Measurements from ENCODE around the gene TPK1.

Gene TPK1

GRCh38 chr7:144735505-144736276 lies 100.2 kb downstream of the TPK1 start:
- no peak overlapping the region for H3K4me3 ChIP-seq (ENCODE audit: severe bottlenecking)
- no peak for TF ChIP-seq CTCF (IDR thresholded peaks at IDR 0.05; ENCODE audit: poor library complexity, severe bottlenecking)

GRCh38 chr7:144731661-144732351 lies 104.0 kb downstream of the TPK1 start:
- H3K4me1 ChIP-seq (ENCODE audit: insufficient read depth, poor library complexity, severe bottlenecking), result no peaks in the 10 kb centered on the region
- no peak for DNase-seq (ENCODE audit: low spot score)
- no peaks in the 10 kb centered on the region for H3K9me3 ChIP-seq (ENCODE audit: severe bottlenecking)
- H3K27ac ChIP-seq (ENCODE audit: poor library complexity, severe bottlenecking), result no peak overlapping the region
- no peak for TF ChIP-seq CTCF (IDR thresholded peaks at IDR 0.05; ENCODE audit: poor library complexity, severe bottlenecking)
- no peak for ATAC-seq (ENCODE audit: low read depth)
- no peaks in the 10 kb centered on the region for H3K36me3 ChIP-seq (ENCODE audit: low read depth)
- no peaks in the 10 kb centered on the region for H3K27me3 ChIP-seq (ENCODE audit: insufficient read depth, poor library complexity, severe bottlenecking)
- no peak overlapping the region for H3K4me3 ChIP-seq (ENCODE audit: severe bottlenecking)

More at GRCh38 chr7:144735505-144736276, 100.2 kb downstream of the TPK1 start:
- no peaks in the 10 kb centered on the region for H3K36me3 ChIP-seq (ENCODE audit: low read depth)
- H3K9me3 ChIP-seq (ENCODE audit: severe bottlenecking), result no peaks in the 10 kb centered on the region
- DNase-seq (ENCODE audit: low spot score), result no peak
- H3K27ac ChIP-seq (ENCODE audit: poor library complexity, severe bottlenecking), result no peak overlapping the region
- no peak for ATAC-seq (ENCODE audit: low read depth)
- peaks cover 3% of the 10 kb centered on the region for H3K27me3 ChIP-seq (ENCODE audit: insufficient read depth, poor library complexity, severe bottlenecking)
- no peaks in the 10 kb centered on the region for H3K4me1 ChIP-seq (ENCODE audit: insufficient read depth, poor library complexity, severe bottlenecking)

GRCh38 chr7:144730224-144730623 lies 105.6 kb downstream of the TPK1 start:
- no peak for TF ChIP-seq CTCF (IDR thresholded peaks at IDR 0.05; ENCODE audit: poor library complexity, severe bottlenecking)
- Histone ChIP-seq H3K4me1 (ENCODE audit: insufficient read depth, poor library complexity, severe bottlenecking) (no peaks in the 10 kb centered on the region), H3K4me3 (ENCODE audit: severe bottlenecking) (no peak overlapping the region), H3K9me3 (ENCODE audit: severe bottlenecking) (no peaks in the 10 kb centered on the region), H3K36me3 (ENCODE audit: low read depth) (no peaks in the 10 kb centered on the region), H3K27me3 (ENCODE audit: insufficient read depth, poor library complexity, severe bottlenecking) (no peaks in the 10 kb centered on the region), H3K27ac (ENCODE audit: poor library complexity, severe bottlenecking) (no peak overlapping the region)
- DNase-seq (ENCODE audit: low spot score) (no peak), ATAC-seq (ENCODE audit: low read depth) (no peak)

- DNase-seq (ENCODE audit: low spot score), result no peak
- Histone ChIP-seq H3K27ac (ENCODE audit: poor library complexity, severe bottlenecking) (no peak overlapping the region), H3K4me3 (ENCODE audit: severe bottlenecking) (no peak overlapping the region), H3K4me1 (ENCODE audit: insufficient read depth, poor library complexity, severe bottlenecking) (no peaks in the 10 kb centered on the region), H3K36me3 (ENCODE audit: low read depth) (no peaks in the 10 kb centered on the region), H3K27me3 (ENCODE audit: insufficient read depth, poor library complexity, severe bottlenecking) (no peaks in the 10 kb centered on the region), H3K9me3 (ENCODE audit: severe bottlenecking) (no peaks in the 10 kb centered on the region)
- no peak for TF ChIP-seq CTCF (IDR thresholded peaks at IDR 0.05; ENCODE audit: poor library complexity, severe bottlenecking)
- ATAC-seq (ENCODE audit: low read depth), result no peak
These were observed 106.6 kb downstream of the TPK1 start for GRCh38 chr7:144729226-144729625.

- DNase-seq (ENCODE audit: low spot score) (no peak), ATAC-seq (ENCODE audit: low read depth) (no peak)
- TF ChIP-seq CTCF (IDR thresholded peaks at IDR 0.05; ENCODE audit: poor library complexity, severe bottlenecking), result no peak
- no peaks in the 10 kb centered on the region for H3K36me3 ChIP-seq (ENCODE audit: low read depth)
- H3K9me3 ChIP-seq (ENCODE audit: severe bottlenecking), result no peaks in the 10 kb centered on the region
- H3K4me1 ChIP-seq (ENCODE audit: insufficient read depth, poor library complexity, severe bottlenecking), result no peaks in the 10 kb centered on the region
- H3K27ac ChIP-seq (ENCODE audit: poor library complexity, severe bottlenecking), result no peak overlapping the region
- no peak overlapping the region for H3K4me3 ChIP-seq (ENCODE audit: severe bottlenecking)
- H3K27me3 ChIP-seq (ENCODE audit: insufficient read depth, poor library complexity, severe bottlenecking), result no peaks in the 10 kb centered on the region
These were observed 107.3 kb downstream of the TPK1 start for GRCh38 chr7:144728551-144728950.
